ENCODE results near the gene KIF1A.
"Not testable (repeated sequence)": the region's sequence is repeated elsewhere in the genome, so short reads cannot be mapped to it uniquely, and the experiment has no call there.

The KIF1A gene

GRCh38 chr2:240675345-240675744 is 144.7 kb downstream of the KIF1A start:
- not testable (repeated sequence) for DNase-seq

DNA sequence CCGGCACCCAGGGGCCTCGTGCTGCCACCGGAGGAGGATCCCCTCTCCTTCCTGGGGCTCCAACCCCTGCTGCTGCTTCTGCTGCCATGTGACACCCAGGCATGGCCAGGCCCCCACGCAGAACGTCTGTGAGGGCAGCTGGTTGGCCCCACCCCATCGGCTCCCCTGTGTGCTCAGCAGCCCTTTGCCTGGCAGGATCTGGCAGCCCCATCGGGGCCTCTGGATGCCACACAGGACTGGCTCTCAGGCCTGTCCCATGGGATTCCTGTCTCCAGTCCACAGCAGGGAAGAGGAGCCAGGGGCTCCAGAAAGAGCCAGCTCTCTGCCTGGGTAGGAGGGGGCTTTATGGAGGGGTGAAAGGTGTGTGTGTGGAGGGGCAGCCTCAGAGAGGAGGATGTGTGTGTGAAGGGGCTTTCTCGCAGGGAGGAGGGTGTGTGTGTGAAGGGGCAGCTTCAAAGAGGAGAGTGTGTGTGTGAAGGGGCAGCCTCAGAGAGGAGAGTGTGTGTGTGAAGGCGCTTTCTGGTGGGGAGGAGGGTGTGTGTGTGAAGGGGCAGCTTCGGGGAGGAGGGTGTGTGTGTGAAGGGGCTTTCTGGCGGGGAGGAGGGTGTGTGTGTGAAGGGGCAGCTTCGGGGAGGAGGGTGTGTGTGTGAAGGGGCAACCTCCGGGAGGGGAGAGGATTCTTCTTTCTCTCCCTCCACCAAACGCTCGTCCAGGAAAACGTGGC is 145.4 kb downstream of the KIF1A start:
- DNase-seq = not testable (repeated sequence)

DNA sequence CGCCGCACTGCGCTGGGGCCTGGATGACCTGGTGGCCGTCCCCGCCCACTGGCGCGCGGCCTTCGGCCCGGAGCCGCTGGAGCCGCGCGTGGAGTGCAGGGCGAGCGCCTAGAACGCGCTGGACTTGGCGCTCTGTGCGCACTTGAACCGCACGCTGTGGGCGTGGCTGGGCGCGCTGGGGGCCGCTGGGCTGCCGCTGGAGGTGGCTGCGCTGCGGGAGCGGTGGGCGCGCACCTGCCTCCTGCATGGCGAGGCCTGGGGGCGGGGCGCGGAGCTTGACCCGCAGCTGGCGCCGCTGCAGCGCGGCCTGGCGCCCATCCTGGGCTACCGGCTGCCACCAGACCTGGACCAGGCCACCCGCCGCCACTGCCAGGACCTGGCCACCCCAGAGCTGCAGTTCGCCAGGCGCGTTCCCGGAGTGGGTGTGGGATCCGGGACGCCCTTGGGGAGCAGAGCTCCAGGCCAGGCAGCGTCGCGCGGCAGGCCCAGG is 147.3 kb downstream of the KIF1A start:
- no peak for DNase-seq

DNA sequence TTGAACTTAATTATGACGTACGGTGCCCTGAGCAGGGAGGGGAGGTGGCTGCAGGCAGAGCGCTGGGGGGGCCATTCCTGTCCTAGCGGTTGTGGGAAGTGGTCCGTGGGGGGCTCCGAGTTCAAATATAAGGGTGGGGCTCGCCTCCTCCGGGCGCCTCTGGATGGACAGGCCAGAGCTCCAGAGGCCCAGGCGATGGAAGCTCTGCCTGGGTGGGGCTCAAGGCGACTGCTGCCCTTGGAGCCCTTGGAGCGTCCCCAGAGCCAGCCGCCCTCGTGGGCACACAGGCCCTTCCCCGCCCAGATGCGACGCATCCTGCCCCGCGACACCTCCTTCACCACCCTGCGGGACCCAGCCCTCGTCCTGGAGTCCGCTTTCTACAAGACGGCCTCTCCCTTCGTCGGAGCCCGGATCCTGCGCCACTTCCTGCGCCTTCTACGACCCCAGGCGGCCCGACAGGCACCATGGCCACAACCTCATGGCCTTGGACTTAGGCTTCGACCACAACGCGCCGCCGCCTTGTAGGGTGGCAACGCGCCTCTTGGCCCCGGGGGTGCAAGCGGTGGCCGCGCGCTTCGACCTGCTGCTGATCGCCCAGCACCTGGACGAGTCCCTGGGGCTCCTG is 147.8 kb downstream of the KIF1A start:
- DNase-seq = no peak

- no peak for DNase-seq
These were observed 149.1 kb downstream of the KIF1A start for GRCh38 chr2:240670950-240671349.

DNA sequence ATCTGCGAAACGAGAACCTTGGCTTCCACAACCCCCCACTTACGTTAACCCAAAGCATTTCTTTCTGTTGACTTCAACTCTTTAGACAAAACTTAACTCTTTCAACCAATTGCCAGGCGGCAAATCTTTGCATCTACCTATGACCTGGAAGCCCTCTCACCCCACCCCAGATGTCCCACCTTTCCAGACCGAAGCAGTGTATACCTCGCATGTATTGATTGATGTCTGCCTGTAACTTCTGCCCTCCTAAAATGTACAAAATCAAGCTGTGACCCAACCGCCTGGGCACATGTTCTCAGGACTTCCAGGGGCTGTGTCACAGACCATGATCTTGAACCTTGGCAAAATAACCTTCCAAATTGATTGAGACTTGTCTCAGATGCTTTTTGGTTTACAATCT is 149.6 kb downstream of the KIF1A start:
- DNase-seq = no peak

DNA sequence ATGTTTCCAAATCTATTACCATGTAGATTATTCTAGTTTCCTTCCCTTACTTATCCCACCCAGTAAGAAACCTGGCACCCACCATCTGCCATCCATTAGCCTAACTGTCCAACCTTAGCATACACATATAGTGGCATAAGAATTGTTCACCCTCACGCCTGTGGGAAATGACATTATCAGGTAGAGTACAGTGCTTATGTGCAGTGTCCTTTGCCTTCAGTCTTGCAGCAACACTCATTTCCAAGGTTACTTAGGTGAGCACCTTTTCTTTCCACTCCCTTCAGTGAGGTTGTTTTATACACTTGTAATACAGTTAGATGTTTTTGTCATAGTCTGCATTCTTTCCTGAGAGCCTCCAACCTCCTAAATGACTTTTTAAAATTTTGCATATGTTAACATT is 155.4 kb downstream of the KIF1A start:
- DNase-seq = no peak

Data from CD4-positive, alpha-beta T cell treated with Interleukin-21 for 1 hour (primary cell).